Fibroblast of mammary gland (primary cell): ENCODE data around the gene HNF1B.
"Not testable (repeated sequence)": the region's sequence is repeated elsewhere in the genome, so short reads cannot be mapped to it uniquely, and the experiment has no call there.

Experiments
- DNase-seq: peaks from one replicate; pipeline ENCODE4 v3.0.0-alpha.2; 2010; ENCODE audit warnings: low read depth
- H3K4me3 ChIP-seq: 2 replicates; pipeline ENCODE4 v1.5.1; 2011; ENCODE audit warnings: low read depth, mild to moderate bottlenecking, low read length, moderate library complexity; ENCODE audit not compliant: control insufficient read depth
- CTCF ChIP-seq: conservative IDR thresholded peaks from 2 replicates; pipeline ENCODE4 v1.5.1; 2011; ENCODE audit warnings: low read depth, low read length, inconsistent platforms; ENCODE audit not compliant: control insufficient read depth, insufficient read depth

HNF1B gene

GRCh38 chr17:37788526-37788925 lies 43.7 kb upstream of the HNF1B start:
- H3K4me3 ChIP-seq: no peak overlapping the region
- no peak for DNase-seq
- no peak for TF ChIP-seq CTCF

- no peak for TF ChIP-seq CTCF
- peak; percentile 22 for DNase-seq
- H3K4me3 ChIP-seq: no peak overlapping the region
Observed at GRCh38 chr17:37787055-37787757, 42.3 kb upstream of the HNF1B start.

- H3K4me3 ChIP-seq: no peak overlapping the region
- no peak for TF ChIP-seq CTCF
- no peak for DNase-seq
Observed at GRCh38 chr17:37786481-37786880, 41.6 kb upstream of the HNF1B start.

- not testable (repeated sequence) for DNase-seq, H3K4me3 ChIP-seq
Observed at GRCh38 chr17:37782460-37782859, 37.6 kb upstream of the HNF1B start.

- no peak for TF ChIP-seq CTCF
- H3K4me3 ChIP-seq: no peak overlapping the region
- peak; percentile 15 for DNase-seq
Observed at GRCh38 chr17:37781451-37781850, 36.6 kb upstream of the HNF1B start.

GRCh38 chr17:37779554-37779953 lies 34.7 kb upstream of the HNF1B start:
- peak; percentile 63 for DNase-seq
- H3K4me3 ChIP-seq: no peak overlapping the region
- no peak for TF ChIP-seq CTCF

GRCh38 chr17:37774504-37774903 lies 29.6 kb upstream of the HNF1B start:
- no peak for TF ChIP-seq CTCF
- no peak overlapping the region for H3K4me3 ChIP-seq
- no peak for DNase-seq
